ENCODE measurements around the gene PAK5.

DNA sequence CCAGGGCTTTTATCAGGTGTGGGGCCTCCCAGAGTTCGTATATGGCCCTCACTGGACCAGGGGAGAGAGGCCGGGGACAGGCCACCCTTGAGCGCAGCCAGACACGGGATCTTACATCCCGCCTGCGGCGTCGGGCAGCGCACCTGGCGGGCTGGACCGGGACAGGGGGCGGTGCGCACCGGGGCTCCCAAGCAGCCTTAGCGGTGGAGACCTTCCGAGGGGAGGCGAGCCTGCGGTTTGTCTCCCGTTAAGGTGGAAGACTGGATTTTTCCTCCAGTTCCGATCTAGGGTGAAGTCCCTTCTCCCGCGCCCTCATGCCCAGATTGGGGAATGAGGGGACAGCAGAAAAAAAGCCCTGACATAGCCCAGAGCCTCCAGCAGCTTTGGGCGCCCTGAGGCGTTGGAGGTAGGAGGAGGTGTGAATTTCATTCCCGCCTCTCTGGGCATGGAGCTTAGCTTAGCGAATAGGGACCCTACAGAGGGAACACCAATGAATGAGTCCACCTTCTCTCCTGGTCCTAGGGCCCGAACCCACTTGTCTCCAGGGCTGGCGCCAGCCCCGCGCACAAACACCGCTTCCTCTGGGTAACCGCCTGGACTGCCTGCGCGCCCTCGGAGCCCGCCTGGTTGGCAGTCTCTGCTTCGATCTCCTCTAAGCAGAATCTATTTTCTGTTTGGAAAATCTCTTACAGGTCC lies 331.2 kb downstream of the PAK5 start:
- TF ChIP-seq, protein P1, sequence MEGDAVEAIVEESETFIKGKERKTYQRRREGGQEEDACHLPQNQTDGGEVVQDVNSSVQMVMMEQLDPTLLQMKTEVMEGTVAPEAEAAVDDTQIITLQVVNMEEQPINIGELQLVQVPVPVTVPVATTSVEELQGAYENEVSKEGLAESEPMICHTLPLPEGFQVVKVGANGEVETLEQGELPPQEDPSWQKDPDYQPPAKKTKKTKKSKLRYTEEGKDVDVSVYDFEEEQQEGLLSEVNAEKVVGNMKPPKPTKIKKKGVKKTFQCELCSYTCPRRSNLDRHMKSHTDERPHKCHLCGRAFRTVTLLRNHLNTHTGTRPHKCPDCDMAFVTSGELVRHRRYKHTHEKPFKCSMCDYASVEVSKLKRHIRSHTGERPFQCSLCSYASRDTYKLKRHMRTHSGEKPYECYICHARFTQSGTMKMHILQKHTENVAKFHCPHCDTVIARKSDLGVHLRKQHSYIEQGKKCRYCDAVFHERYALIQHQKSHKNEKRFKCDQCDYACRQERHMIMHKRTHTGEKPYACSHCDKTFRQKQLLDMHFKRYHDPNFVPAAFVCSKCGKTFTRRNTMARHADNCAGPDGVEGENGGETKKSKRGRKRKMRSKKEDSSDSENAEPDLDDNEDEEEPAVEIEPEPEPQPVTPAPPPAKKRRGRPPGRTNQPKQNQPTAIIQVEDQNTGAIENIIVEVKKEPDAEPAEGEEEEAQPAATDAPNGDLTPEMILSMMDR (IDR thresholded peaks at IDR 0.05) = no peak
- TF ChIP-seq POLR2A (IDR thresholded peaks at IDR 0.05) = no peak

Data from uterus (tissue), 2 donors.